SW480 (cell line): ENCODE data around the gene NFYC.

ENCODE experiments used
- DNase-seq: peaks from one replicate; pipeline ENCODE4 v3.0.0-alpha.2; 2016; ENCODE audit warnings: low spot score

NFYC gene

DNA sequence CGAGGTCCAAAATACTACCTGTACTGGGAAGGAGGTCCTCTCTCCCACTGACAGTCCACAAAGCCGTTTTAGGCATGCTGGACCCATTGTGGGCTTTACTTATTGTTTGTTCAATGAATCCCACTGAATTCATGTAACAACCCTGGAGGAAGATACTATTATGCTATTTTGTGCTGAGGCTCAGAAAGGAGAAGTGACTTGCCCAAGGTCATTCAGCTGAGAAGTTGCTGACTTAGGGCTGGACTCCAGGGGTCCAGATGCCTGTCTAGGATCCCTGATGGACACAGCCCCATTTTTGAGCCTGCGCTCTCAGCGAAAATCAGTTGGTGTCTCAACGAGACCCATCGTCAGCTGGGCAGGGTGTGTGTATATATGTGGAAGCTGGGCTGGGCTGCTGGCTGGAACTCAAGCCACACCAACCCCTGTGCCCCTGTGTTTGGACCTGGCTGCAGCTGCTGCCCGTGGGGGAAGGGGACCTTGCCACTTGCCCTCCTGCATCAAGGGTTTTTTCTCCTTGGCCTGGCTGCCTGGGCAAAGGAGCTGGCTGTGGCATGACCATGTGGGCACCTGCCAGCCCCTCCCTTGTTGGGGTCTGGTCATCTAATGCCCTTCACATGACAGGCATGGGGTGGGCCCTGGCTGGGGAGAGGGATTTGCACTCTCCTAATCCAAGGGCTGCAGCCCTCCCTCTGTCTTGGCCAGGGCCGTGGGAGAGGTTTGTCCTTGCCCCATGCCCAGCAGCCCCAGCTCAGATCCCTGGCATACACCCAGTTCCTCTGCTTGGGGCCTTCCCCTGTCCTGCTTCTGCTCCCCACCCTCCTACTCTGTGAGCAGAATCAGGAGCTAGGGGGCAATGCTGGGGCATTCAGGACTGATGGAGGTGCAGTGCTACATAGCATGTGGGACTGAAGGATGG is 107.1 kb downstream of the NFYC start:
- no peak for DNase-seq

DNA sequence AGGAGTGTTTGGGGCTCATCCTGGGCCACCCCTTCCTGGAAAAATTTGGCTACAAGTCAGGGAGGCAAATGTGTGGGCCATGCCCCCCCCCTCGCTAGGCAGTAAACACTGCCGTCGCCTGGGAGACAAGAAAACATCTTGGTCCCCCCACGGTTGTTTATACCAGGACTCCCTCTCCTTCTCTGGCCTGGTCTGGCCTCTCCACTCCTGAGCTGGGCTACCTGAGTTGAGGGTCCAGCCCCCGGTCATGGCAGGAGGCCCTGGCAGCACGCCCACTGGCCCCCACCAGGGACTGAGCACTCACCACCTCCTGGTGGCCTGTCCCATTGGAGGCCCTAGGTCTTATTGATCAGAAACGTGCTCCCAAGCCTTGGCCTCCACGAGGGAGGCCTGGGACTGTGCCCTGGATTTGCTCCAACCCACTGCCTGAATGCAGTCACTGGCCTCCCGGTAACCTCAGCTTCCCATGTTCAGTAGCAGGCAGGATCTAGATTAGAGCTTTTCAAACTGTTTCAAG is 107.9 kb downstream of the NFYC start:
- DNase-seq: no peak

DNA sequence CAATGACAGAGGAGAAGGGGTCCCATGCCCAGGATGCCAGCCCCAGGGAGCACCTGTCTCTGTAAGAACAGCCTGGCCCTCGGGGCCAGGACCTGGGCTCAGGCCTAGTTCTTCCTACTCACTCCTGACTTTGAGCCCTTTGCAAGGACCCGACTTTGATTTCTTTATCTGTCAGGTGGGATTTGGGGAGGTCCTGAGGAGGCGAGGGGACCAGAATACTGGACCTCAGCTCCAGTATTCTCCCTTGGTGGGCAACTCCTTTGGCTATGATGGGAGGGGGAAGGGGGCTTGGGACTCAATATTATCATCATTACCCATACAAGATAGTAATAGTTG is 110.2 kb downstream of the NFYC start:
- no peak for DNase-seq

DNA sequence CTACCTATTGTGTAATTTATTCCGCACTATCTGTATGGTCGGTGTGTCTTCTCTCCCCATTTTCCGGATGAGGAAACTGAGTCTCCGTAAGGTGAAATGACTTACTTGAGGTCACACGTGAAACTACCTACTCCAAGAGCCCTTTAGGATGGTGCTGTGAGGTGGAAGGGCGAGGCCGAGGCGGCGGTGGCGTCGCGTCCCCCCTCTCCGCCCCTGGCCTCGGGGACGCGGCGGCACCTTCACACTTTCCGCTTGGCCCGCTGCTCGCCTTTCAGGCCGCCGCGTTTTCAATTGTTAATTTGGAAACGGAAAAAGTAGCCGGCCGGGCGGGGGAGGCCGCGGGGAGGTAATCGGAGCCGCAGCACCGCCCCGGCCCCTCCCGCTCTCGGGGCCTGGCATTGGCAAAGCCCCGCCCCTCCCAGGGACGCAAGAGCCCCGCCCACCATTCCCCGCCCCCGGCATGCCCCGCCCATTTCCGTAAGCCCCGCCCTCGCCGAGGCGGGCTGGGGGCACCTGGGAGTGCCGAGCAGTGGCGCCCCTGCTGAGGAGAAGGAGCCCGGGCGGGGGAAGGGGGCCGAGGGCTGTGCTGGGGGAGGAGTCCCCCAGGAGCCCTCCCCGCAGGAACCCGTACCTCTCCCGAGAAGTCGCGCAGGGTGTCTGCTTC is 110.7 kb downstream of the NFYC start:
- DNase-seq: peak; percentile 67

DNA sequence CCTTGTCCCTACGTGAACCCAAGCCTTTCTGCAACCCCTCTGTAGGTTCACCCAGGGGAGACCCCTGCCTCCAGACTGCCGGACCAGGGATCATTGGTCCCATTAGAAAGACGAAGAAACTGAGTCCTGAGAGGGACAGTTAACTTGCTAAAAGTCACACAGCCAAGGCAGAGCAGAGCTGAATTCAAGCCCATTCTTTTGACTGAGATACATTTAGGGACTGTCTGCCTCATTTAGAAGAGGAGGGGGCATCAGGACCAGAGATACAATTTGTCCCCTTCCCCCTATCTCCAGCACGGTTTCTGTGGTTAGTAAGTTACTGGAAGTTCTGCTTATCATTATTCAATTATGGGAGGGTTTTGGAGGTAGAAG is 111.2 kb downstream of the NFYC start:
- DNase-seq: no peak

DNA sequence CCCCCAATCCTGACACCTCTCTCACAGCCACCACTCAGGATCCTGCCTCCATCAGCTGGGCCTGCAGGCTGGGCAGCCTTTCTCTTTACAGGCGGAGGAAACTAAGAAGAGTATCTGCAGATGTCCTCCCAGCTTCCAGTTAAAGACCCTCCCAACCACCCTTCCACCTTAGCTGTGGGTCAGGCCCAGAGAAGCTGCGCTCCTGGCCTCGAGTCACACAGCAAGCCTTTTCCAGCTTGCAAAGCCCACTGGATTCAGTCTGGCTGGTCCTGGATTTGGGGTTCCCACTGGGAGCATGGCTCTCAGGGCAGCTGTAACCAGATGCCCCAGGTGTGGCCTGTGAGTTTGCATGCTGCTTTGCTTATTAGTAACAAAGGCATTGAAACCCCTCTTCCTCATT is 111.9 kb downstream of the NFYC start:
- DNase-seq: no peak

DNA sequence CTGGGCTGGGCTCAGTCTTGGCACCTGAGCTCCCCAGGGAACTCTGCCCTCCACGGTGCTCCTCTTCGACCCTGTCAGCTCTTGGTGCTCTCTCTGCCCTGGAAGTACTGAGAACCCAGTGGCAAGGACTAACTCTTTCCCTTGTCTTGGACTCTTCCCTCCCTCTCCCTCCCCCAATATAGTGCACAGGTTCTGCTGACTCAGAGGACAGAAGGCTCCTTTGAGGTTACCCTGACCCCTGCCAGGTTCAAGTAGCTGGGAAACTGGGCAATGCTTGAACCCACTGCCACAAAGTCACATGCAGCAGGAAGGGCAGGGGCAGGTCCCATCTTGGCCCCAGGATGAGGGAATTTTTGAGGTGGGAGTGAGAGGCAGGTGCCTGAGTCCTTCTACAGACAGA is 112.4 kb downstream of the NFYC start:
- no peak for DNase-seq

DNA sequence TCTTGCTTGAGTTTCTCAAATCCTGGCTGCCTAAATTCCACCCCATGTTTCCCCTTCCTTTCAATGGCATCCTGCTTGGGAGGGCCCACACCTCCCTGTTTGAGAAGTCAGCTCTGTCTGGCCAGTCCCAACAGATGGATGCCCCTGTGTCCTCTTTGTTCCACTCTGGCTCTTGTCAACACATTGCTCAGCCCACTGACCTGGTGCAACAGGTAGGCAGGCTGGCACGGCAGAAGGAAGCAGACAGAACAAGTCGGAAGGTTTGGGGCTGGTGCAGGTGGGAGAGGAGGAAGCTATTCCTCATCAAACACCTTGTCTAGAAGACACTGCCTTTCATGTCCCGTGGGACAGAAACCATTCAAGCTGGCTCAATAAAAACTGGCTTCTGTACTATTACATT is 114.7 kb downstream of the NFYC start:
- no peak for DNase-seq

DNA sequence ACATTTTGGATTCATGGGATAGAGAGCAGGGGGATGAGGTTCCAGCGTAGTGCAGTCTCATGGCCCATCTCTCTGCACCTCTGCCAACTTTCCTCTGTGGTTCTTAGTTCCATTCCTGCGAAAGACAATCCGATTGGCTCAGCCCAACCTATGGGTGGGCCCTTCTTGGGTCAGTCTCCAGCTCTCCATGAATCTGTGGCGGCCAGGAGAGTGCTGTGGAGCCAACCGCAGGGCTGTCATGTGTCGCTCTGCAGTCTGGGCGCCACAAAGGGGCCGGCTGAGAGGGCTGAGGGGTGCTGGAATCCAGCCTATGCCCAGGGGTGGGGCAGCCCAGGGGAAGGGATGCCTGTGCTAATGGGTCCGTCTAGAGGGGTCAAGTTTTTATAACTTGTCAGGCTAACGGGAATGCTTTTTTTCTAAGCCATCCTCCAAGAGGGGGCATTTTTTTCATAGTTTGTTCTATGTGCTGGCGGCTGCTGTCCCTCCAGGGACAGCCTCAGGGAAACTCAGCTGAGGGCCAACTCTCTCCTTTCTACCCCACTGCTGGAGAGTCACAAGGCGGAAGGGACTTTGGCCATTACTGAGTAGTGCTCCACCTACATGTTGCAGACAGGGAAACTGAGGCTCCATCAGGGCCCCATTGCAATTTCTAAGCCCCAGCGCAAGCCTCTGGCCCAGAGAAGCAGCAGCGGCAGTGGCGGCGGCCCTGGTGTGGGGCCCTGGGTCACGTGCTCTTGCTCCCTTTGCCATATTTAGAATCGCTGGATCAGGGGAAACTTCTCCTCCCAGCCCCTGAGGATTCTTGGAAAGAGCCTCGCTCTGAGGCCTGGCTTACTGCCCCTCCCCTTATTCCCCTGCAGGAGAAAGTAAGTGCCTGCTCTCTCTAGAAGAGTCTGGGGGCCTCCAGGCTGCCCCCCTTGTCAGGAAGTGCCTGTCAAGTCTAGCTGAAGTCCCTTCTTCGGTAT is 115.5 kb downstream of the NFYC start:
- no peak for DNase-seq

DNA sequence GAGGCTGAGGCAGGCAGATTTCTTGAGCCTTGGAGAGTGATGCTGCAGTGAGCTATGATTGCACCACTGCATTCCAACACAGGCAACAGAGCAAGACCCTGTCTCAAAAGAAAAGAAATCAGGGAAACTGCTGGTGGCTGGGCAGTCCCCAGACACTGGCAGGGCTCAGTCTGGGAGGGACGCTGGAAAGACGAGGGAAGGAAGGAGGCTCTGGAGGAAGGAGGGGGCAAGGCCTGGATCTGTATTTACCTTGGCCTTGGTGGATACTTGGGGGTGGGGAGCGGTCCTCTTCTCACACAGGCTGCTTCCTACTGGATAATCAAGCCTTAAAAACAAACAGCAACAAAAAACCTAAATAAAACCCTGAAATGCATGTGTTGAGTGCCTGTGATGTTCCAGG is 116.5 kb downstream of the NFYC start:
- DNase-seq: no peak

DNA sequence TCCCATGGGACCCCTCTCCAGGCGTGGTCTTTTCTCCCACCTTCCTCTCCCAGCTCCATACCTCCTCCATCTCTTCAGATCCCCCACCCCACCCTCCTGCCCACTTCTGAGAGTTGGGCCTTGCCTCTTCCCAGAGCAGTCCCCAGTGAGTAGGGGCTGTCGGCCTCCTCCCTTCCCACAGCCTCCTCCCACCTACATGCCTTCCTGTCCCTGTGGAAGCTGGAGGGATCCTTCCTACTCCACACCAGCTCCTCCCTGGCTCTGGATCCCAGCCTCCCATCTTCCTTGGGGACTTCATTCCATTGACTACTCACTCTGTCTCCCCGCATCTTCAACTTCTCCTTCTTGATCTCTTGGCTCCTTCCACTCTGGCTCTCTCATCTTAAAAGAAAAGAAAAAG is 116.9 kb downstream of the NFYC start:
- DNase-seq: no peak

DNA sequence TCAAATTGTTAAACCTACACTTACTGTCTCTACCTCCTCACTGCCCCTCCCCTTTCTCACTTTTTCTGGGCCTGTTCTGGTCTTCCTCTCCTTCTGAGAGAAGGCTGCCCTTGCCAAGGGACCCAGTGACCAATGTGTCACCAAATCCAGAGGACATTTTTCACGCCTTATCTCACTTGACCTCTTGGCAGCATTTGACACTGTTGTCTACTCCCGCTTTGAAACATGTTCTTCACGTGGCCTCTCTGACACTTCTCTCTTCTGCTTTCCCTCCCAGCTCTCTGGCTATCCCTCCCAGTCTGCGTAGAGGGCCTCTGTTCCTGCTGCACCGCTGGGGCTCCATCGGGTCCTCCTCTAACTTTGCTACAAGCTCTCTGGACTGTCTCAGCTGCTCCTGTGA is 117.4 kb downstream of the NFYC start:
- no peak for DNase-seq

DNA sequence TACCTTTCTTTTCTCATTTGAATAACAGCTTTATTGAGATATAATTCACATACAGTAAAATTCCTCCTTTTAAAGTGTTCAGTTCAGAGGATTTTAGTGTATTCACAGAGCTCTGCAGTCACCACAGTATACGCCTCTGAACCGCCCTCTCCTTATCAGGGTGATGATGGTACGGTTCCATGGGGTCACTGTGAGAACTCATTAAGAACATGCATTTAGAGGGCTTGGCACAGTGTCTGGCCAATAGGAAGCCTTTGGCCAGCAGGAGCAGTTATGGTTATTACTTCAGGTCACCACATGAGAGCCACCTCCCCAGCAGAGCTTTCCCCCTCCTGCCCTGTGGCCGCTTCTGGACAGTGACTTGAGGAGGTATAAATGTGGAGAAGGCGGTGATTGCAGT is 119.4 kb downstream of the NFYC start:
- DNase-seq: no peak

DNA sequence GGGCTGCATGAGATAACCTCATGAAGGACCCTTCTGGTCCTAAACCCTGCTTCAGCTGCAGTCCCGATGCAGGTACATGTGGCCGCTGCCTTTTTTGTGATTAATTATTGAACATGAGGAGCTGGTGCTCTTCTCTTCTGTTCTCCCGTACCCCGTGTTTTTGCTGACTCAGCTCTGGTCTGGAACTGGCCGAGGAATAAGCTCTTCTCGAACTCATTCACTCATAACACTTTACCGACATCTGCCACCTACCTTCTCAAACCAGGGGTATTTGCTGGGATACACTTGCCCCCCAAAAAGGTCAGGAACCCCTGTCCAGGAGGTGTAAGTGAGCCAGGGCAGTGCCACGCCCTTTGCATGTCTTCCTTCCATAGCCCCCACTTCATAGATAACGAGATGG is 123.9 kb downstream of the NFYC start:
- no peak for DNase-seq

DNA sequence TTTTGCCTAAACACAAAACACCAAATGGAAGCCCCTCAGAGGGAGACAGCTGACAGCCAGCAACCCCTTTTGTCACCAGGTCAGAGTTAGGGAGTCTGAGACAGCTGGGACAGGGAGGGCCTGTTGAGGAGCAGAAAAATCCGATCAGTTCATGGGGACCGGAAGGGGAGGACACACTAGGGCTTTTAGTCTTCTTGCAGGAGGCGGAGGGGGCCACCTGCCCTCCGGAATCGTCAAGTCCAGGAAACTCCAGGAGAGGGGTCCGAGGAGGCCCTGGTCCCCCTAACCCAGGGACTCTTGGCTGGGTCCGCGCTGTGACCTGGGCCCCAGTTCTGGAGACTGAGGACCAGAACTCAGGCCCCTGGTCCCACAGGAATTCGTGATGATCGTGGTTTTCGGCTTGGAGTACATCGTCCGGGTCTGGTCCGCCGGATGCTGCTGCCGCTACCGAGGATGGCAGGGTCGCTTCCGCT is 126.3 kb downstream of the NFYC start:
- no peak for DNase-seq

DNA sequence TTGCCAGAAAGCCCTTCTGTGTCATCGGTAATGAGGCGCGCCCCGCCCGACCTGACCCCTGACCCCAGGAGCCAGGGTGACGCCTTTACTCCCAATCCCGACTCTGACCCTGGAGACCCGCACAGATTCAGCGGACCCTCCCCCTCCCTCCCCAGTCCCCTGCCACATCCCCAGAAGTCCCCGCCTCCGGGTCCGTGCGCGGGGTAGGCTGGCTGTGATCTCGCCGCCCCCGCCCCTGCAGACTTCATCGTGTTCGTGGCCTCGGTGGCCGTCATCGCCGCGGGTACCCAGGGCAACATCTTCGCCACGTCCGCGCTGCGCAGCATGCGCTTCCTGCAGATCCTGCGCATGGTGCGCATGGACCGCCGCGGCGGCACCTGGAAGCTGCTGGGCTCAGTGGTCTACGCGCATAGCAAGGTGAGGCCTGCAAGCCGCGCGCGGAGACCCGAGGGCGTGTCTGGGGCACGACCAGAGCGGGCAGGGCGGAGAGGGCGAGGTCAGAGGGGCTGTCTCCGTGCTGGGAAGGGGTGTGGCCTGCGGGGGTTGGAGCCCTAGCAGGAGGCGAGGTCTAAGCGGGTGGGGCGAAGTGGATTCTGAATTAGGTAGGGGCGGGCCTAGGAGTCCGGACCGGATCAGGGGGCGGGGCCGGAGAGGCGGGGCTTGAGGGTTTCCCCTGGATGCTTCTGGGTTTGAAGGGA is 126.9 kb downstream of the NFYC start:
- no peak for DNase-seq

DNA sequence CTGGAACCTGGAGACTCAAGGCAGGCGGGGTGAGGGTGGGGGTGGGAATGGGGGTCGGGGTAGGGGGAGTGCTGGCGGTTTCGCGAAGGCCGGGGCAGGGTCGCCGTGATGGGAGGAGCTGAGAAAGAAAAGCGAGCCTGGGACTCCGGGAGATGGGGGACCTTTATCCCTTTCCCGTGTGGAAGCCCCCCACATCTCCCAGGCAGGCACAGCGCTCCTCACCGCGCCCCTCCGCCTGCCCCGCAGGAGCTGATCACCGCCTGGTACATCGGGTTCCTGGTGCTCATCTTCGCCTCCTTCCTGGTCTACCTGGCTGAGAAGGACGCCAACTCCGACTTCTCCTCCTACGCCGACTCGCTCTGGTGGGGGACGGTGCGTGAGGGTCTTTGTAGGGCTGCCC is 127.6 kb downstream of the NFYC start:
- no peak for DNase-seq

DNA sequence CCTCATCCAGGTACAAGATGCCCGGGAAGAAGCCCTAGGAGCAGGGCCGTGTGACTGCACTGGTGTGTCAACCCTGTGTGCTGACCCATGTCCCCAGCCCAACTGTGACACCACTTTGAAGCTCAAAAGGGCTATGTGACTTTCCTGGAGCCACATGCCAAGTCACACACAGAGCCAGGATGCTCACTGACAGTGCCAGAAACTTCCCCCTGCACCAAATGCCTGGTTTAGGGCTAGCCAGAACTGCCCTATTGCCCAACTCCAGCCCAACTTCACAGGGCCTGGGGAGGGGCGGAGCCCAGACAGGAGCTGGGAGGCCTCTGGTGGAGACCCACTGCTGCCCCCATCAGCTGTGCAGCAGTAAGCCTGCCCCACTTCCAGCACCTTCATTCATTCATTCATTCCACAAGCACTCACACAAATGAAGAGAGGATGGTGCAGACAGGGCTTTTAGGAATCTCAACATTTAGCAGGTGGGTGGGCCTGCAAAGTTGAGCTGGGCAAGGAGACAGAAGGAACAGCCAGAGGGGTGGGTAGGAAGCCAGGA is 128.8 kb downstream of the NFYC start:
- DNase-seq: no peak
